CD4-positive, alpha-beta T cell (primary cell): Measurements from ENCODE around the gene TPO. TPM values are rescaled to one million over a fixed set of nuclear protein-coding genes. Genes with fewer than 3 reads are reported as not detected.

Experiments used
- ATAC-seq: fragments of 200-7000 bp; cut with Tn5 transposase; one replicate; pipeline ENCODE4 v1.10.0; 2022; ENCODE audit warnings: mild to moderate bottlenecking; ENCODE audit not compliant: poor library complexity
- CTCF ChIA-PET: fragments of 350-600 bp; sonication (Branson Sonifier 250); formaldehyde crosslinking; loops from one replicate; lab custom pipeline; 2021; ENCODE audit warnings: antibody characterized with exemption, inconsistent platforms; lab: Charles Lee
- POLR2A ChIA-PET: fragments of 350-600 bp; sonication (Branson Sonifier 250); formaldehyde crosslinking; loops from one replicate; lab custom pipeline; 2021; ENCODE audit warnings: antibody characterized with exemption, inconsistent platforms; lab: Charles Lee
- DNase-seq, 14 experiments: peaks; one replicate each; pipeline ENCODE4 v3.0.0-alpha.2; 2013 to 2020; ENCODE audit warnings: mixed read lengths in 2 of 14
- H3K27ac ChIP-seq, 2 donors: one replicate each; pipeline versions ENCODE4 v1.5.1 to v1.7.0; 2013; ENCODE audit warnings: low read length in 2 of 2, low read depth in 1 of 2, mild to moderate bottlenecking in 1 of 2
- H3K27me3 ChIP-seq, 2 experiments: 1 replicate in 1 of 2; 2 replicates in 1 of 2; pipeline versions ENCODE4 v1.6.1 to v1.7.0; 2013; ENCODE audit warnings: low read length in 2 of 2, control low read depth in 1 of 2, mild to moderate bottlenecking in 1 of 2, moderate library complexity in 1 of 2; ENCODE audit not compliant: insufficient read depth in 2 of 2, control insufficient read depth in 1 of 2
- H3K36me3 ChIP-seq: one replicate; pipeline ENCODE4 v1.6.1; 2013; ENCODE audit warnings: low read length, control low read depth; ENCODE audit not compliant: insufficient read depth
- H3K4me1 ChIP-seq: one replicate; pipeline ENCODE4 v1.6.1; 2013; ENCODE audit warnings: low read length, control low read depth; ENCODE audit not compliant: insufficient read depth
- H3K4me3 ChIP-seq: one replicate; pipeline ENCODE4 v1.5.1; 2013; ENCODE audit warnings: mild to moderate bottlenecking, low read length, moderate library complexity
- H3K9me3 ChIP-seq, 2 experiments: 1 replicate in 1 of 2; 2 replicates in 1 of 2; pipeline versions ENCODE4 v1.6.1 to v1.7.0; 2013; ENCODE audit warnings: low read length in 2 of 2, mild to moderate bottlenecking in 2 of 2, control low read depth in 1 of 2, moderate library complexity in 1 of 2; ENCODE audit not compliant: control insufficient read depth in 1 of 2, insufficient read depth in 1 of 2
- H3K27ac Mint-ChIP-seq: one replicate; pipeline ENCODE4 v1.8.0; 2020; ENCODE audit warnings: mixed read lengths
- H3K27me3 Mint-ChIP-seq: one replicate; pipeline ENCODE4 v1.8.0; 2021; ENCODE audit warnings: mixed read lengths
- H3K36me3 Mint-ChIP-seq: one replicate; pipeline ENCODE4 v1.8.0; 2021; ENCODE audit warnings: low read depth, mixed read lengths
- H3K4me1 Mint-ChIP-seq: one replicate; pipeline ENCODE4 v1.8.0; 2021; ENCODE audit warnings: low read depth, mixed read lengths
- H3K4me3 Mint-ChIP-seq: one replicate; pipeline ENCODE4 v1.8.0; 2020; ENCODE audit warnings: mild to moderate bottlenecking, mixed read lengths
- H3K9me3 Mint-ChIP-seq: one replicate; pipeline ENCODE4 v1.8.0; 2020; ENCODE audit warnings: mixed read lengths
- intact Hi-C, 2 experiments: fragments of 100-400 bp; cut with DNase I in 1 of 2; cut with micrococcal nuclease in 1 of 2; formaldehyde crosslinking; loops; one replicate each; pipeline versions ENCODE4 v1.15.1 to v1.9.0; 2023 to 2025; cut with DNase I, micrococcal nuclease
- total RNA-seq, 174 experiments: library from RNA in 2 of 174; stranded (reverse) in 2 of 174; gene quantifications; one replicate each; pipeline ENCODE4 v1.2.3 and lab custom pipeline; 2021 to 2026
- TF ChIP-seq, protein P1 (sequence below): fragments of 200-600 bp; IDR thresholded peaks from one replicate; pipeline ENCODE4 v1.8.0; 2022; ENCODE audit warnings: antibody characterized with exemption, mild to moderate bottlenecking

The TPO gene
- total RNA-seq, 2 experiments from 2014 or later, result 0.27 TPM; not detected in 1

DNA sequence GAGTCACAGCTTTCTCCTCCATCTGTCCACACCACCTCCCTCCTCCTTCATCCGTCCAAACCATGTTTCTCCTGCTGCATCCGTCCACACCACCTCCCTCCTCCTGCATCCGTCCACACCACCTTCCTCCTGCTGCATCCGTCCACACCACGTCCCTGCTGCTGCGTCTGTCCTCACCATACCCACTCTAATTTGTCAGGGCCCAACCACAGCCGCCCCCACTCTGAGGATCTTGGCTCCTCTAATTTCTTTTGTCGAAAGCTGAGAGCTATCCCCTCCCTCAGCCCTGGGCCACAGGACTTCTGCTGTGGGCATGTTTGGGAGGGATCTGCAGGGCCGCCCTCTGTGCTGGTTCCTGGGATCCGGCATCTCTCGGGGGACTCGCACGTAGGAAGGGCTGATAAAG, 67.4 kb downstream of the TPO start:
- Mint-ChIP-seq H3K4me3 (no peak overlapping the region), H3K4me1 (no peaks in the 10 kb centered on the region), H3K27ac (no peak overlapping the region), H3K27me3 (no peaks in the 10 kb centered on the region), H3K36me3 (no peaks in the 10 kb centered on the region), H3K9me3 (no peaks in the 10 kb centered on the region)
- H3K27ac ChIP-seq, result no peak overlapping the region
- no peaks in the 10 kb centered on the region for H3K27me3 ChIP-seq
- TF ChIP-seq, protein P1, sequence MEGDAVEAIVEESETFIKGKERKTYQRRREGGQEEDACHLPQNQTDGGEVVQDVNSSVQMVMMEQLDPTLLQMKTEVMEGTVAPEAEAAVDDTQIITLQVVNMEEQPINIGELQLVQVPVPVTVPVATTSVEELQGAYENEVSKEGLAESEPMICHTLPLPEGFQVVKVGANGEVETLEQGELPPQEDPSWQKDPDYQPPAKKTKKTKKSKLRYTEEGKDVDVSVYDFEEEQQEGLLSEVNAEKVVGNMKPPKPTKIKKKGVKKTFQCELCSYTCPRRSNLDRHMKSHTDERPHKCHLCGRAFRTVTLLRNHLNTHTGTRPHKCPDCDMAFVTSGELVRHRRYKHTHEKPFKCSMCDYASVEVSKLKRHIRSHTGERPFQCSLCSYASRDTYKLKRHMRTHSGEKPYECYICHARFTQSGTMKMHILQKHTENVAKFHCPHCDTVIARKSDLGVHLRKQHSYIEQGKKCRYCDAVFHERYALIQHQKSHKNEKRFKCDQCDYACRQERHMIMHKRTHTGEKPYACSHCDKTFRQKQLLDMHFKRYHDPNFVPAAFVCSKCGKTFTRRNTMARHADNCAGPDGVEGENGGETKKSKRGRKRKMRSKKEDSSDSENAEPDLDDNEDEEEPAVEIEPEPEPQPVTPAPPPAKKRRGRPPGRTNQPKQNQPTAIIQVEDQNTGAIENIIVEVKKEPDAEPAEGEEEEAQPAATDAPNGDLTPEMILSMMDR, result no peak
- peaks cover 7% of the 10 kb centered on the region for H3K4me1 ChIP-seq
- ChIA-PET CTCF (no interaction called here), POLR2A (no interaction called here)
- peaks cover 0 to 12% of the 10 kb centered on the region in 2 experiments for H3K9me3 ChIP-seq
- no peak overlapping the region for H3K4me3 ChIP-seq
- DNase-seq (no peak), ATAC-seq (no peak)
- no peaks in the 10 kb centered on the region for H3K36me3 ChIP-seq
- intact Hi-C loops, result no loop called here

DNA sequence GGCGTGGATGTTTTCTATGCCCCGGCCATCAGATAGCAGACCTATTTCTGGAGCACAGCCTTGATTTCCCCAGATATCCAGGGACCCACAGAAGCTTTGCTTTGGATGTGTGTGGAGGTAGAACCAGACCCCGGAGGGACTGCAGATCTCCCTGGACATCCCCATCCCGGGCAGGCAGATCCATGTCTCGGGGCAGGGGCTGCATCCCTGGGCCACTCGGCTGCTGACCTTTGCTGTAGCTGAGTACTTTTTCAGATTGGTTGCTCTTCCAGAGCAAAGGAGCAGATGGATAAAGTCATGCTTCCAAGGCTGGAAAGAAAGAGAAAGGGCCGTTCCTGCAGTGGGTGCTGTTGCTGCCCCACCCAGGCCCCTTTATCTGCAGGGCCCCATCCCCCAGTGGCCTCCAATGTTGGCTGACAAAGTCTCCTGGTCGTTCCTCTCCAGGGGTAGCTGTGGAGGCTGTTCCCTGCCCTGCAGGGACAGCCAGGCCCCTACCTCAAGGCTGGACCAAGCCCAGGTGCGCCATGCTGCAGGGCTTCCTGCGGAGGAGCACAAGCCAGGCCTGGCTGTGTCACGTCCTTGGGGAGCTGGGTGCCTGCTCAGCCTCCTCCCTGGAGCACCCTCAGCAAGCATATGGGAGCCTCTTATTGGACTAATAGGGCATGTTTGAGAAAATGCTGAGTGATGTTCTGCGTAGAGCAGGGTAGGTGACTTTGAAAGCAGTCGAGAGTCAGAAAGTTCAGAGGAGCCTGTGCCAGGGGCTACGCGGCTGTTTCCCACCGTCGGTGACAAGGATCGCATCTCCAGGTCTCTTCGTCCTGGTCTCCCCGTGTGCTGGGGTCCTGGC, 68.4 kb downstream of the TPO start:
- H3K27me3 ChIP-seq, result no peaks in the 10 kb centered on the region
- no peak for ATAC-seq
- H3K4me3 ChIP-seq, result no peak overlapping the region
- intact Hi-C loops, result no loop called here
- H3K9me3 Mint-ChIP-seq, result no peaks in the 10 kb centered on the region
- TF ChIP-seq, protein P1, result no peak
- CTCF ChIA-PET, result no interaction called here
- no peak for DNase-seq
- no peaks in the 10 kb centered on the region for H3K4me1 Mint-ChIP-seq
- H3K36me3 Mint-ChIP-seq, result no peaks in the 10 kb centered on the region
- H3K9me3 ChIP-seq, result peaks cover 0 to 11% of the 10 kb centered on the region in 2 experiments
- H3K27ac Mint-ChIP-seq, result no peak overlapping the region
- no peaks in the 10 kb centered on the region for H3K27me3 Mint-ChIP-seq
- no peaks in the 10 kb centered on the region for H3K36me3 ChIP-seq
- POLR2A ChIA-PET, result no interaction called here
- H3K4me1 ChIP-seq, result peaks cover 7% of the 10 kb centered on the region
- H3K27ac ChIP-seq, result no peak overlapping the region
- H3K4me3 Mint-ChIP-seq, result no peak overlapping the region

DNA sequence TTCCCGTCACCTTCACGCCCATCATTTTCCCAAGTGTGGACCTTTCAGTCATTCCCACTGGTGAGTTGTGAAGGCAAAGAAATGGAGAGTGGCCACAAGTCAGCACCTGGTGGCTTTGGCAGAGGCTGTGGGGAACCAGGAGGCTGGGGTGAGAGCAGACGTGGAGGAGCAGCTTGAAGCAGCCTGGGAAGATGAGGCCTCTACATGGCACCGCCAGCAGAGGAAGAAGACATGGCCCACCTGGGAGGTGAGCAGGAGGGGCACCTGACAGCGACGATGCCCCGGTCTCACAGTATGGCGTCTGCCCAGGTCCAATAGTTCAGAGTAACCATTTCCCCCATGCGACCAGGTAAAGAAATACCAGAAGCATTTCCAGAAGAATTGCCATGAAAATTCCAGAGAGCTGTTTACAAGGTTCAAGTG, 69.0 kb downstream of the TPO start:
- H3K9me3 Mint-ChIP-seq, result no peaks in the 10 kb centered on the region
- ChIA-PET CTCF (no interaction called here), POLR2A (no interaction called here)
- DNase-seq (no peak), ATAC-seq (no peak)
- H3K4me1 Mint-ChIP-seq, result no peaks in the 10 kb centered on the region
- Histone ChIP-seq H3K27ac (no peak overlapping the region), H3K4me3 (no peak overlapping the region), H3K9me3 (peaks cover 0 to 15% of the 10 kb centered on the region in 2 experiments), H3K4me1 (peaks cover 7% of the 10 kb centered on the region), H3K27me3 (no peaks in the 10 kb centered on the region), H3K36me3 (no peaks in the 10 kb centered on the region)
- no peaks in the 10 kb centered on the region for H3K27me3 Mint-ChIP-seq
- TF ChIP-seq, protein P1, result no peak
- H3K27ac Mint-ChIP-seq, result no peak overlapping the region
- no peaks in the 10 kb centered on the region for H3K36me3 Mint-ChIP-seq
- intact Hi-C loops, result no loop called here
- H3K4me3 Mint-ChIP-seq, result no peak overlapping the region
